Motor neuron (in vitro differentiated cells): Measurements from ENCODE around the gene CYP39A1. TPM values are rescaled to one million over a fixed set of nuclear protein-coding genes. Genes with fewer than 3 reads are reported as not detected.

ENCODE experiments used
- total RNA-seq, 8 experiments: library from RNA; unstranded; fragments of 300-600 nt; gene quantifications; 2 replicates each; pipeline versions ENCODE4 v1.2.3 to v1.2.4, GENCODE V29; 2022

The CYP39A1 gene
- total RNA-seq, 8 experiments from 2014 or later, result 0.83 to 17.3 (median 4.2) TPM

Other genes with a start within 250 kb of the CYP39A1 start
- gene RCAN2, start 161.4 kb downstream of the CYP39A1 start, total RNA-seq, result 100 to 1,000 TPM in 1 of 8 experiments, 10 to 100 TPM in 4, under 1 TPM in 2, not detected in 1; 0.27 to 104 (median 24.0) TPM
- 10 to 100 TPM in 7 of 8 experiments, 1 to 10 TPM in 1; 6.5 to 71.5 (median 28.6) TPM for gene SLC25A27, start 157 bp upstream of the CYP39A1 start, total RNA-seq
- 1 to 10 TPM in 2 of 8 experiments, under 1 TPM in 6; 0.13 to 2.5 (median 0.53) TPM for gene TDRD6, start 35.1 kb upstream of the CYP39A1 start, total RNA-seq
- 10 to 100 TPM in 2 of 8 experiments, 1 to 10 TPM in 1, under 1 TPM in 5; 0.14 to 15.0 (median 0.46) TPM for gene PLA2G7, start 82.6 kb upstream of the CYP39A1 start, total RNA-seq
- gene ANKRD66, start 94.1 kb upstream of the CYP39A1 start, total RNA-seq, result 1 to 10 TPM in 2 of 8 experiments, under 1 TPM in 5, not detected in 1; 0.17 to 2.5 (median 0.56) TPM
- under 1 TPM in 1 of 8 experiments, not detected in 7; 0.19 TPM for gene MEP1A, start 140.6 kb upstream of the CYP39A1 start, total RNA-seq